ENCODE data around the gene CPM.

- TF ChIP-seq ZC3H10 (CRISPR knock-in tag; IDR thresholded peaks at IDR 0.05) (no peak), ZFP30 (CRISPR knock-in tag; IDR thresholded peaks at IDR 0.05) (no peak)
Observed at GRCh38 chr12:68807576-68808387, 125.2 kb downstream of the CPM start, which contains the start of gene MDM2.
